ENCODE measurements around the gene FAM193B.

DNA sequence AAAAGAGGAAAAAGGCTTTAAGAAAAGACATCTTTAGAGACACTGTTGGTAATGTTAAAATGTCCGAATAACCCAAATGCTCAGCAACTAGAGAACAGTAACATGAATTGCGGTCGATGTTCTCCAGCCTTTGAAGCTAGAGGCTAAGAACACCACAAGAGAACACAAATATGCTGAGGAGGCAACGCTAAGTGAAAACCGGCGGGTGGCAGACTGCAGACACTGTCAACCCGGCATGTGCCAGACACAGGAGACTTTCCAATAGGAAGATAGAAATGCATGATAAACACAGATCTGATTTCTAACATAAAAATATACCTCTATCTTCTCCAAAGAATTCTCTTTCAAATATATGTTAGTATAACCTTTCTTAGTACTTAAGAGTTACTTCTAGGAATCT lies 19.2 kb downstream of the FAM193B start:
- TF ChIP-seq POLR2A (IDR thresholded peaks at IDR 0.05): no peak
- TF ChIP-seq, protein P1, sequence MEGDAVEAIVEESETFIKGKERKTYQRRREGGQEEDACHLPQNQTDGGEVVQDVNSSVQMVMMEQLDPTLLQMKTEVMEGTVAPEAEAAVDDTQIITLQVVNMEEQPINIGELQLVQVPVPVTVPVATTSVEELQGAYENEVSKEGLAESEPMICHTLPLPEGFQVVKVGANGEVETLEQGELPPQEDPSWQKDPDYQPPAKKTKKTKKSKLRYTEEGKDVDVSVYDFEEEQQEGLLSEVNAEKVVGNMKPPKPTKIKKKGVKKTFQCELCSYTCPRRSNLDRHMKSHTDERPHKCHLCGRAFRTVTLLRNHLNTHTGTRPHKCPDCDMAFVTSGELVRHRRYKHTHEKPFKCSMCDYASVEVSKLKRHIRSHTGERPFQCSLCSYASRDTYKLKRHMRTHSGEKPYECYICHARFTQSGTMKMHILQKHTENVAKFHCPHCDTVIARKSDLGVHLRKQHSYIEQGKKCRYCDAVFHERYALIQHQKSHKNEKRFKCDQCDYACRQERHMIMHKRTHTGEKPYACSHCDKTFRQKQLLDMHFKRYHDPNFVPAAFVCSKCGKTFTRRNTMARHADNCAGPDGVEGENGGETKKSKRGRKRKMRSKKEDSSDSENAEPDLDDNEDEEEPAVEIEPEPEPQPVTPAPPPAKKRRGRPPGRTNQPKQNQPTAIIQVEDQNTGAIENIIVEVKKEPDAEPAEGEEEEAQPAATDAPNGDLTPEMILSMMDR (IDR thresholded peaks at IDR 0.05): no peak

Data from Peyer's patch (tissue), 4 donors.